Neural cell (in vitro differentiated cells): ENCODE results near the gene EVPLL.
"Not testable (repeated sequence)": the region's sequence is repeated elsewhere in the genome, so short reads cannot be mapped to it uniquely, and the experiment has no call there.

Source experiments
- TF ChIP-seq, protein P1 (sequence below): IDR thresholded peaks from 2 replicates; pipeline ENCODE4 v1.6.1; 2012; ENCODE audit warnings: borderline replicate concordance
- TF ChIP-seq, protein P2 (sequence below): fragments of 450-650 bp; IDR thresholded peaks from 2 replicates; pipeline ENCODE4 v1.5.1; 2014; ENCODE audit warnings: antibody characterized with exemption, mild to moderate bottlenecking, moderate library complexity; ENCODE audit not compliant: poor library complexity, severe bottlenecking

DNA sequence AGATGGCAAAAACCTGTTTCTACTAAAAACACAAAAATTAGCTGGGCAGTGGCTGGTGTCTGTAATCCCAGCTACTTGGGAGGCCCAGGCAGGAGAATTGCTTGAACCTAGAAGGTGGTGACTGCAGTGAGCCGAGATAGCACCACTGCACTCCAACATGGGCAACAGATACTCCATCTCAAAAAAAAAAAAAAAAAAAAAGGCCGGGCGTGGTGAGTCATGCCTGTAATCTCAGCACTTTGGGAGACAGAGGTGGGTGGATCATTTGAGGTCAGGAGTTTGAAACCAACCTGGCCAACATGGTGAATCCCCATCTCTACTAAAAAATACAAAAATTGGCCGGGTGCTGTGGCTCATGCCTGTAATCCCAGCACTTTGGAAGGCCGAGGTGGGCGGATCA lies 4.4 kb upstream of the EVPLL start:
- TF ChIP-seq, protein P1, sequence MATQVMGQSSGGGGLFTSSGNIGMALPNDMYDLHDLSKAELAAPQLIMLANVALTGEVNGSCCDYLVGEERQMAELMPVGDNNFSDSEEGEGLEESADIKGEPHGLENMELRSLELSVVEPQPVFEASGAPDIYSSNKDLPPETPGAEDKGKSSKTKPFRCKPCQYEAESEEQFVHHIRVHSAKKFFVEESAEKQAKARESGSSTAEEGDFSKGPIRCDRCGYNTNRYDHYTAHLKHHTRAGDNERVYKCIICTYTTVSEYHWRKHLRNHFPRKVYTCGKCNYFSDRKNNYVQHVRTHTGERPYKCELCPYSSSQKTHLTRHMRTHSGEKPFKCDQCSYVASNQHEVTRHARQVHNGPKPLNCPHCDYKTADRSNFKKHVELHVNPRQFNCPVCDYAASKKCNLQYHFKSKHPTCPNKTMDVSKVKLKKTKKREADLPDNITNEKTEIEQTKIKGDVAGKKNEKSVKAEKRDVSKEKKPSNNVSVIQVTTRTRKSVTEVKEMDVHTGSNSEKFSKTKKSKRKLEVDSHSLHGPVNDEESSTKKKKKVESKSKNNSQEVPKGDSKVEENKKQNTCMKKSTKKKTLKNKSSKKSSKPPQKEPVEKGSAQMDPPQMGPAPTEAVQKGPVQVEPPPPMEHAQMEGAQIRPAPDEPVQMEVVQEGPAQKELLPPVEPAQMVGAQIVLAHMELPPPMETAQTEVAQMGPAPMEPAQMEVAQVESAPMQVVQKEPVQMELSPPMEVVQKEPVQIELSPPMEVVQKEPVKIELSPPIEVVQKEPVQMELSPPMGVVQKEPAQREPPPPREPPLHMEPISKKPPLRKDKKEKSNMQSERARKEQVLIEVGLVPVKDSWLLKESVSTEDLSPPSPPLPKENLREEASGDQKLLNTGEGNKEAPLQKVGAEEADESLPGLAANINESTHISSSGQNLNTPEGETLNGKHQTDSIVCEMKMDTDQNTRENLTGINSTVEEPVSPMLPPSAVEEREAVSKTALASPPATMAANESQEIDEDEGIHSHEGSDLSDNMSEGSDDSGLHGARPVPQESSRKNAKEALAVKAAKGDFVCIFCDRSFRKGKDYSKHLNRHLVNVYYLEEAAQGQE: not testable (repeated sequence)
- TF ChIP-seq, protein P2, sequence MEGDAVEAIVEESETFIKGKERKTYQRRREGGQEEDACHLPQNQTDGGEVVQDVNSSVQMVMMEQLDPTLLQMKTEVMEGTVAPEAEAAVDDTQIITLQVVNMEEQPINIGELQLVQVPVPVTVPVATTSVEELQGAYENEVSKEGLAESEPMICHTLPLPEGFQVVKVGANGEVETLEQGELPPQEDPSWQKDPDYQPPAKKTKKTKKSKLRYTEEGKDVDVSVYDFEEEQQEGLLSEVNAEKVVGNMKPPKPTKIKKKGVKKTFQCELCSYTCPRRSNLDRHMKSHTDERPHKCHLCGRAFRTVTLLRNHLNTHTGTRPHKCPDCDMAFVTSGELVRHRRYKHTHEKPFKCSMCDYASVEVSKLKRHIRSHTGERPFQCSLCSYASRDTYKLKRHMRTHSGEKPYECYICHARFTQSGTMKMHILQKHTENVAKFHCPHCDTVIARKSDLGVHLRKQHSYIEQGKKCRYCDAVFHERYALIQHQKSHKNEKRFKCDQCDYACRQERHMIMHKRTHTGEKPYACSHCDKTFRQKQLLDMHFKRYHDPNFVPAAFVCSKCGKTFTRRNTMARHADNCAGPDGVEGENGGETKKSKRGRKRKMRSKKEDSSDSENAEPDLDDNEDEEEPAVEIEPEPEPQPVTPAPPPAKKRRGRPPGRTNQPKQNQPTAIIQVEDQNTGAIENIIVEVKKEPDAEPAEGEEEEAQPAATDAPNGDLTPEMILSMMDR: not testable (repeated sequence)
